DND-41 (cell line): ENCODE data around the gene TFCP2.
"Not testable (repeated sequence)": the region's sequence is repeated elsewhere in the genome, so short reads cannot be mapped to it uniquely, and the experiment has no call there.

Experiments used
- ATAC-seq: fragments of 200-7000 bp; cut with Tn5 transposase; 3 replicates; pipeline ENCODE4 v1.9.1; 2021; ENCODE audit warnings: low read depth; ENCODE audit not compliant: insufficient read depth
- DNase-seq: peaks from one replicate; pipeline ENCODE4 v3.0.0-alpha.2; 2020
- H2AFZ ChIP-seq: 2 replicates; pipeline ENCODE4 v1.6.0; 2012; ENCODE audit warnings: low read depth, low read length
- H3K27ac ChIP-seq: 2 replicates; pipeline ENCODE4 v1.5.1; 2012; ENCODE audit warnings: low read length, inconsistent platforms
- H3K27me3 ChIP-seq: fragments of 200-600 bp; sonication (generic); 2 replicates; pipeline ENCODE4 v1.6.0; 2012; ENCODE audit warnings: low read length, mild to moderate bottlenecking, inconsistent platforms; ENCODE audit not compliant: insufficient read depth, poor library complexity
- H3K36me3 ChIP-seq: 2 replicates; pipeline ENCODE4 v1.5.1; 2012; ENCODE audit warnings: low read length, inconsistent platforms; ENCODE audit not compliant: insufficient read depth
- H3K4me1 ChIP-seq: 2 replicates; pipeline ENCODE4 v1.5.1; 2012; ENCODE audit warnings: mild to moderate bottlenecking, low read length; ENCODE audit not compliant: insufficient read depth
- H3K4me2 ChIP-seq: 2 replicates; pipeline ENCODE4 v1.6.0; 2012; ENCODE audit warnings: mild to moderate bottlenecking, moderate library complexity, low read length, inconsistent platforms; ENCODE audit not compliant: insufficient read depth
- H3K4me3 ChIP-seq, 2 experiments: fragments of 200-600 bp in 1 of 2; shearing (Covaris generic) in 1 of 2; 2 replicates each; pipeline ENCODE4 v1.5.1; 2012 to 2016; ENCODE audit warnings: inconsistent platforms in 2 of 2, low read length in 2 of 2, mild to moderate bottlenecking in 2 of 2, low read depth in 1 of 2, moderate library complexity in 1 of 2
- H3K79me2 ChIP-seq: 2 replicates; pipeline ENCODE4 v1.6.0; 2012; ENCODE audit warnings: low read length, inconsistent platforms; ENCODE audit not compliant: insufficient read depth
- H3K9ac ChIP-seq: 2 replicates; pipeline ENCODE4 v1.6.0; 2012; ENCODE audit warnings: low read depth, mild to moderate bottlenecking, inconsistent platforms, low read length, moderate library complexity
- H3K9me3 ChIP-seq: 2 replicates; pipeline ENCODE4 v1.5.1; 2012; ENCODE audit warnings: low read length, moderate library complexity, mild to moderate bottlenecking, inconsistent platforms; ENCODE audit not compliant: insufficient read depth, severe bottlenecking
- H4K20me1 ChIP-seq: 2 replicates; pipeline ENCODE4 v1.6.0; 2012; ENCODE audit warnings: low read length; ENCODE audit not compliant: insufficient read depth
- CTCF ChIP-seq: IDR thresholded peaks from 2 replicates; pipeline ENCODE4 v1.5.1; 2012; ENCODE audit warnings: borderline replicate concordance, low read length, moderate library complexity, mild to moderate bottlenecking; ENCODE audit not compliant: poor library complexity, severe bottlenecking; ENCODE audit errors: extremely low read depth
- EZH2 ChIP-seq: IDR thresholded peaks from 3 replicates; pipeline ENCODE4 v1.6.1; 2012; ENCODE audit warnings: borderline replicate concordance, low read depth, mild to moderate bottlenecking, moderate library complexity, low read length, inconsistent platforms; ENCODE audit not compliant: severe bottlenecking

The TFCP2 gene

GRCh38 chr12:51172515-51173431 lies at the start of gene TFCP2:
TFCP2 (minus strand) TSS chr12:51173135; CDS start chr12:51172422, 713 bp downstream.
- ATAC-seq, result peak; percentile 97
- H3K9ac ChIP-seq, result peak within 1 kb of the TSS; percentile 81
- H3K27ac ChIP-seq, result peak within 1 kb of the TSS; percentile 90
- H3K4me1 ChIP-seq, result peaks cover 32% of the 10 kb centered on the region
- H2AFZ ChIP-seq, result peak within 1 kb of the TSS; percentile 95
- H3K79me2 ChIP-seq, result peaks cover 52% of the 10 kb centered on the region
- H3K36me3 ChIP-seq, result peaks cover 7% of the 10 kb centered on the region; the same call in 1 of the 2 replicates
- peaks cover 11% of the 10 kb centered on the region; the same call in 1 of the 2 replicates for H4K20me1 ChIP-seq
- peak; percentile 94 for DNase-seq
- H3K4me3 ChIP-seq, result peak within 1 kb of the TSS; percentile 71 to 82
- no peak for TF ChIP-seq CTCF
- H3K9me3 ChIP-seq, result no peaks in the 10 kb centered on the region
- peak within 1 kb of the TSS; percentile 93 for H3K4me2 ChIP-seq
- H3K27me3 ChIP-seq, result no peaks in the 10 kb centered on the region

- no peaks in the 10 kb centered on the region for H3K79me2 ChIP-seq
- no peak for ATAC-seq
- no peak overlapping the region for H2AFZ ChIP-seq
- H3K9me3 ChIP-seq, result no peaks in the 10 kb centered on the region
- H3K4me3 ChIP-seq, result no peak overlapping the region
- H3K36me3 ChIP-seq, result no peaks in the 10 kb centered on the region
- TF ChIP-seq EZH2 (no peak), CTCF (no peak)
- H3K4me1 ChIP-seq, result peaks cover 14% of the 10 kb centered on the region
- no peak overlapping the region for H3K4me2 ChIP-seq
- no peaks in the 10 kb centered on the region for H3K27me3 ChIP-seq
- no peak for DNase-seq
- no peak overlapping the region for H3K27ac ChIP-seq
- no peak overlapping the region for H3K9ac ChIP-seq
- no peaks in the 10 kb centered on the region for H4K20me1 ChIP-seq
These were observed 49.5 kb upstream of the TFCP2 start for GRCh38 chr12:51222461-51222860.

- not testable (repeated sequence) for DNase-seq, H3K4me2 ChIP-seq, H4K20me1 ChIP-seq, H3K79me2 ChIP-seq, H3K9me3 ChIP-seq, H2AFZ ChIP-seq, H3K36me3 ChIP-seq, H3K4me3 ChIP-seq, H3K9ac ChIP-seq, H3K27me3 ChIP-seq, H3K27ac ChIP-seq, ATAC-seq
- H3K4me1 ChIP-seq, result peaks cover 18% of the 10 kb centered on the region
These were observed 46.9 kb upstream of the TFCP2 start for GRCh38 chr12:51219857-51220256.

GRCh38 chr12:51219322-51219721 lies 46.4 kb upstream of the TFCP2 start:
- TF ChIP-seq EZH2, result no peak
- no peak for TF ChIP-seq CTCF
- no peak for ATAC-seq
- Histone ChIP-seq H2AFZ (0 out of 2 replicates have a peak overlapping the region, but pooled peaks have one; percentile 7), H3K36me3 (no peaks in the 10 kb centered on the region), H3K4me3 (no peak overlapping the region), H3K9ac (no peak overlapping the region), H4K20me1 (no peaks in the 10 kb centered on the region), H3K9me3 (no peaks in the 10 kb centered on the region), H3K27ac (no peak overlapping the region), H3K27me3 (peaks cover 2% of the 10 kb centered on the region), H3K4me2 (peak overlapping the region; percentile 94; the same call in 1 of the 2 replicates), H3K79me2 (no peaks in the 10 kb centered on the region), H3K4me1 (peaks cover 18% of the 10 kb centered on the region)
- DNase-seq, result no peak
